Right ventricle myocardium superior (tissue), 1 donor: Measurements from ENCODE around the gene CHL1. TPM values are rescaled to one million over a fixed set of nuclear protein-coding genes. Genes with fewer than 3 reads are reported as not detected.

Experiments used
- ATAC-seq: fragments of 200-7000 bp; cut with Tn5 transposase; one replicate; pipeline ENCODE4 v1.9.1; 2020; ENCODE audit warnings: mild to moderate bottlenecking; ENCODE audit not compliant: poor library complexity
- DNase-seq: peaks from one replicate; pipeline ENCODE4 v3.0.0-alpha.2; 2020
- intact Hi-C: fragments of 100-400 bp; cut with DNase I; formaldehyde crosslinking; loops from one replicate; pipeline ENCODE4 v1.11.2; 2022
- total RNA-seq: library from RNA; stranded (reverse); fragmentation: NEBNext Ultra II Directional; extraction: Animal tissue kit (Norgen Biotek cat#: 25700); gene quantifications from one replicate; pipeline ENCODE4 v1.2.1, GENCODE V29; 2021
- donor health status: DM: no; HTN: yes; CAD: no; lungs with severe emphysema.

CHL1 gene
- total RNA-seq, 1 donor from 2014 or later: 24.2 TPM

DNA sequence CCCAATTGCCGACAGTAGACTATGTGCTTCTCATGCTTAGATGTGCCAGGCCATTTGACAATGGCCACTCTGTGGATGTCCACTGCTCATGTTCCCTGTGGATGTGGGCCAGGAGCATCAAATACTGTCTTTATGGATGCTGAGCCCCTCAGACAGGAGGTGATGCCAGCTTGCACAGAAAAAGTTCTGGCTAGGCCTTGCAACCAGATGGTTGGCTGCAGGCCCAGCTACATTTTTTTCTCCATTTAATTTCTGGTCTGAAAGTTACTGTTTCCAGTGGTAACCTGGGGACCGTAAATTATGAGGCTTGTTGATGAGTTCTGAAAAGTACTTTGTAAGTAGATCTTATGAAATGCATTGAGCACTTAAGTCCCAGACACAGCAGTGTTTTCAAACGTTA lies 228.5 kb downstream of the CHL1 start:
- DNase-seq (no peak), ATAC-seq (no peak)
- intact Hi-C loops: no loop called here

DNA sequence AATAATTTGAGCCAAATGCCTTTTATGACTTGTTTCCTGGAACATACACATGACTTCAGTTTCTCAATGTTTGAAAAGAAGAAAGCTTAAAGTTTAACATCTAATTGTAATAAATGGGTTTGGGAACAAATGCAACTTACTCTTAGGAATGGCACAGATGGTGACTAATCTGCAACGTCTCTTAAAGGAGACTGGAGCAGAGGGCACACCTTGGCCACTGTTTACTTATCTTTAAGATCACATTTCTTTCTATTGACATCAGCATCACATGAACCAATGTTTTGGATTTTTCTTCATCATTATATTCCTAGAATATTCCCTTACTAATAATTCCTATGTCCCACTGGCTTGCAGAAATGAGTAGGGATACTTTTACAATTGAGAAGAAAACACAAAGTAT lies 229.5 kb downstream of the CHL1 start:
- ATAC-seq (no peak), DNase-seq (no peak)
- intact Hi-C loops: no loop called here

DNA sequence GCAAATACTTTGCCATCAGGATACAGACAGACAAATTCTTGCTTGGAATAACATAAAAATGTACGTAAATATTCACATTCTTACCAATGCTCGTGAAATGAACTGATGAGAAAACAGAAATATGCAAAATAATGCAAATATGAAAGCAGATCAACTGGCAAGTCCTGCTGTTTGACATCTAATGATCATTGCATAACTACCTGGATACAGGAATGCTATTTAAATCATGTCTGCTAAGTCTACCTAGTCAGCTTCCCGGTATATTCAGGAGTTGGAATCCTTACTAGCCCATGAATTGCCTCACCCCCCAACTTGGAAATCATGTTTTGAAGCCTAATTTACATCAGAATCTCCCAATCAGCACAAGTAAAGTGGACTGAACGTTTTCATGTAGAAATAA lies 230.6 kb downstream of the CHL1 start:
- ATAC-seq (no peak), DNase-seq (no peak)
- intact Hi-C loops: no loop called here

DNA sequence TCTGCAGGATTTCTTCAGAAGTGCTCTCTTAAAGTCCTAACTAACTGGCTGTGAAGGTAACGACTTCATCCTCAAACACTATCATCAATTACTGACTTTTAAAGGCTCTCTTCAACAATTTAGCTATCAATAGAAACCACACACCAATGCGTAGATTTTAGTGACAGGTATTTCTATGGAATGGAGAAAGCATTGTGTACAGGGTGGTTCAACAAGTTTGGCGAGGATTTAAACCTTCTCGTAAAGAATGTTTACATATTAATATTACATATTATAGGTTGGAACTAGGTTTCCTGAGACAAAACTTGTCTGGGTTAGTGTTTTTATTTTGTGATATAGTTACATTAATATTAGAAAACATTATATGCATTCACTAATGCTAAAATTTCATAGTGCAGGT lies 233.6 kb downstream of the CHL1 start:
- no peak for DNase-seq
- no peak for ATAC-seq
- intact Hi-C loops: no loop called here

DNA sequence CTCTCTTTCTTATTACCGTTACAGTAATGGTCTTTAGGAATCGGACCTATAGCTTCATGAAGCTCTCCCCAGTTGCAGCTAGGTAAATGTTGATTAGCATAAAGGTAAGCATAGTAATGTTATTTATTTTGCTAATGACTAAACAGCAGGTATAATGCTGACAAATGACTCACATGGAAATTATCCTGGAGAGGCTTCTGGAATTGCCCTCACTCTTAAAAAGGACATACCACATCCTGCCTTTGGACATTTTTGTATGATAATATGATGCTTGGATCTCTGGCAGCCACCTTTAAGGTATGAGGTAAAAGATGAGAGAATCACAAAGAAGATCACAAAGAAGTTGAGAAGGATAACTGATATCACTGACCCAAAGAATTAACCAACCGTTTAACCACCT lies 238.6 kb downstream of the CHL1 start:
- ATAC-seq (no peak), DNase-seq (no peak)
- intact Hi-C loops: no loop called here

DNA sequence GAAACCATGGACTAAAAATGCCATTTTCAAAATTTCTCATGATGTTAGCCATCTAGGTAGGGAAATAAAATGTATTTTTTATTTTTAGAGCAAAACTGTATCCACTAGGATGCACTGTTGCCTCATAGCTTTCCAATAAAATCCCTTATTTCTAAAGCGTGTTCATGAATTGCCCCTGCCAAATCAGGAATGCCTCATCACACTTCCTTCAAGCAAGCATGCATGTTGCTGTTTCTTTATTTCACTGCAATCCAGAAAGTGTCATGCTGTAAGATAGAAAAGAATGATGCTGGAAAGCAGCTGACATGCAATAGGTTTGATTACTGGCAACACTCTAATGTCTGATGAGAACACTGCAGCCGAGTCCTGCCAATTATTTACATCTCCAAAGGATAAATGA lies 239.5 kb downstream of the CHL1 start:
- ATAC-seq (no peak), DNase-seq (no peak)
- intact Hi-C loops: no loop called here

DNA sequence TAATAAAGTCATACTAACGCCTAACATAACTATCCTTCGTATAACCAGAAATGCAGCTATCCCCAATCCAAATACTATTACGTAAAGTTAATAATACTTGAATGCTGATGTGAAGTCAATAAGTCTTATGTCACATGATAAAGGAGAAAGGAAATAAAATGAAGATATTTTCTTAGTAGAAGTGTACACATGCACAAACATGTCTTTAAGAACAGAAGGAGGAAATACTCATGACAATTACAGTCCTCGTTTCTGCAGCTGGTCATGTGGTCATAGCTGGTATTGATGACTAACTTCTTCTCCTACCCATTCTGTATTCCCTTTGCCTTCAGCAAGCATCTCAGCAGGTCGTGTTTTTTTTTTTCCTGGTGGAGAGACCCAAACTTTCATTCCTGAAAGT lies 244.3 kb downstream of the CHL1 start:
- ATAC-seq: no peak
- DNase-seq: no peak
- intact Hi-C loops: no loop called here

GRCh38 chr3:445960-446359 lies 249.4 kb downstream of the CHL1 start:
- intact Hi-C loops: no loop called here
- no peak for ATAC-seq
- no peak for DNase-seq

DNA sequence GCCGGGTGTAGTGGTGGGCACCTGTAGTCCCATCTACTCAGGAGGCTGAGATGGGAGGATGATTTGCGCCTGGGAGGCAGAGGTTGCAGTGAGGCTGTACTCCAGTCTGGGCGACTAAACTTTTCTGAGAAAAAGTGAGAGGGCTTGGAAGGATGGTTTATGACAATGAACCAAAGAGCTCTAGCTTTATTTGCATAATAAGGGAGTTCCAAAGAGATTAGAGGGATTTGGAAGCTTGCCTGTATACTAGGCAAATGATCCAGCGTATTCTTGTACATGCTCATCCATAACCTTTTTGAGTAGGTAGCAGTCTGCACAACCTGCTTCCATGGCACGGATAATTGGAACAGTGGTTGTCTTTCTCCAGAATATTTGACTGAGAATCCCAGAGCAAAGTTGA lies 251.1 kb downstream of the CHL1 start:
- DNase-seq: no peak
- intact Hi-C loops: no loop called here
- no peak for ATAC-seq

DNA sequence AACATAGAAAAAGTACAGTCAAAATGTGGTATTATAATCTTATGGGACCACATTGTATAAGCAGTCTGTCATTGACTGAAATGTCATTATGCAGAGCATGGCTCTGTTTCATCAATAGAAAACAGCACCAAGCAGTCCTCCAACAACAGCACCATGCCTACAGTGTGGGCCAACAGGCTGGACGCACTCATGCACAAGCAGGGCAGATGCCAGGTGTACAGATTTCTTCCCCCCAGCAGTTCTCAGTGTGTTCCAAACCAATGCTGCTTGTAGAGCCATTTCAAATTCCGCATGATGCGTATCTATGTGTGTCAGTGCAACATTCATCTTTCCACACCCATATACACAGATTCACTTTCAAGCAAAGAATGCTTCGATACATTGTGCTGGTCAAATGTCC lies 253.1 kb downstream of the CHL1 start:
- intact Hi-C loops: no loop called here
- ATAC-seq: no peak
- DNase-seq: no peak

DNA sequence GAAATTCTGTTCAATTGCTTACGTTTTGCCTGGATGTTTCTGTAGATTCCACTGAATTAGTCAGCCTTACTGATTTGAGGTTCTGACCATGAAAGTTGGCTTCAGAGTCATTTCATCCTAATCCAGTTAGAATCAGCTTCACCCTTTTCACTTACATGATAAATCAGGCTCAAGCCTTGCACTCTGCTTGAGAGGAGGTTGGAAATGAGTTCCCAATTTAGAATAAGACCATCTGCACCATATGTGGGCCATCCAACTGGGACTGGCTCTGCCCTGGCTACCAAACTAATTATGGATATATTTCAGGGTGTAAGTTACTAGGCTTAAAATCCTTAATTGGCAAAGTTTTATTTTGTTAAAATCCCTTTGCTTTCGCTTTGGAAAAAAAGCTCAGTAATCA lies 255.7 kb downstream of the CHL1 start:
- ATAC-seq (no peak), DNase-seq (no peak)
- intact Hi-C loops: no loop called here

GRCh38 chr3:453106-453505 lies 256.5 kb downstream of the CHL1 start:
- intact Hi-C loops: no loop called here
- ATAC-seq (no peak), DNase-seq (no peak)

- DNase-seq (no peak), ATAC-seq (no peak)
- intact Hi-C loops: no loop called here
Measured at GRCh38 chr3:454986-455385, 258.4 kb downstream of the CHL1 start.

DNA sequence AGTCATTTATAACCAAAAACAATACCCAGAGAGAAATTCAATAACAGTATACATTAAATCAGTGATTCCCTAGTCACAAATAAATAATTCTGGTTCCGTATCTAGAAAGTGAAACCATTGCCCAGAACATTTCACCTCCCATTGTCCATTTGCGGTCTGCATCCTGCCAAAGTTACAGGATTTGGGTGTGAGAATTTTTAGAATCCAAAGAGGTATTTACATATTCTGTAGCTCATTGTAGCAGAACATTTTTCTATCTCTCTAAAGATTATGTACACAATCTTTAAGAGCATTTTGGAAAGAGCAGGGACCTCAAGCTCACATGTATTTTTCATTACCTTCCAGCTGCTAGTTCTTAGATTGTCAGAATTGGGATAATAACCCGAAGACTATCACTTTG lies 261.6 kb downstream of the CHL1 start:
- no peak for DNase-seq
- intact Hi-C loops: no loop called here
- no peak for ATAC-seq

- no peak for ATAC-seq
Measured at GRCh38 chr3:458653-459310, 262.2 kb downstream of the CHL1 start.

More at GRCh38 chr3:458653-459310, 262.2 kb downstream of the CHL1 start:
- intact Hi-C loops: no loop called here
- no peak for DNase-seq
